Astrocyte (in vitro differentiated cells and primary cell): Measurements from ENCODE around the gene ADGRD2. TPM values are rescaled to one million over a fixed set of nuclear protein-coding genes. Genes with fewer than 3 reads are reported as not detected.

Experiments used
- DNase-seq: peaks from one replicate; pipeline ENCODE4 v3.0.0-alpha.2; 2010; ENCODE audit warnings: low read depth
- FAIRE-seq: peaks from 2 replicates; lab custom pipeline; 2011; peaks lifted over from hg19 to GRCh38; lab: Jason Lieb, UNC
- H2AFZ ChIP-seq: 2 replicates; pipeline ENCODE4 v1.6.0; 2012; ENCODE audit warnings: low read depth, low read length, inconsistent platforms
- H3K27ac ChIP-seq: 2 replicates; pipeline ENCODE4 v1.5.1; 2011; ENCODE audit warnings: low read depth, low read length, inconsistent platforms
- H3K27me3 ChIP-seq: 2 replicates; pipeline ENCODE4 v1.6.0; 2011; ENCODE audit warnings: low read length, inconsistent platforms; ENCODE audit not compliant: insufficient read depth
- H3K36me3 ChIP-seq: 2 replicates; pipeline ENCODE4 v1.5.1; 2011; ENCODE audit warnings: low read length, inconsistent platforms; ENCODE audit not compliant: insufficient read depth
- H3K4me1 ChIP-seq: 2 replicates; pipeline ENCODE4 v1.5.1; 2011; ENCODE audit warnings: low read length, inconsistent platforms; ENCODE audit not compliant: insufficient read depth
- H3K4me2 ChIP-seq: 2 replicates; pipeline ENCODE4 v1.6.0; 2012; ENCODE audit warnings: low read length, inconsistent platforms
- H3K4me3 ChIP-seq: 2 replicates; pipeline ENCODE4 v1.5.1; 2011; ENCODE audit warnings: low read depth, mild to moderate bottlenecking, low read length, inconsistent platforms; ENCODE audit not compliant: insufficient read depth
- H3K79me2 ChIP-seq: 2 replicates; pipeline ENCODE4 v1.6.0; 2012; ENCODE audit warnings: mild to moderate bottlenecking, low read length, inconsistent platforms; ENCODE audit not compliant: insufficient read depth
- H3K9ac ChIP-seq: 2 replicates; pipeline ENCODE4 v1.6.0; 2012; ENCODE audit warnings: mild to moderate bottlenecking, low read length, inconsistent platforms
- H3K9me3 ChIP-seq: 2 replicates; pipeline ENCODE4 v1.5.1; 2012; ENCODE audit warnings: low read depth, mild to moderate bottlenecking, low read length, inconsistent platforms; ENCODE audit not compliant: insufficient read depth
- H4K20me1 ChIP-seq: 2 replicates; pipeline ENCODE4 v1.6.0; 2012; ENCODE audit warnings: low read length, inconsistent platforms; ENCODE audit not compliant: insufficient read depth
- H3K27ac Mint-ChIP-seq: one replicate; pipeline ENCODE4 v1.8.0; 2021; ENCODE audit warnings: mild to moderate bottlenecking, mixed read lengths; ENCODE audit not compliant: unreplicated experiment
- H3K27me3 Mint-ChIP-seq: one replicate; pipeline ENCODE4 v1.8.0; 2021; ENCODE audit warnings: low read depth, mixed read lengths; ENCODE audit not compliant: unreplicated experiment
- H3K36me3 Mint-ChIP-seq: one replicate; pipeline ENCODE4 v1.8.0; 2021; ENCODE audit warnings: low read depth, mixed read lengths; ENCODE audit not compliant: unreplicated experiment
- H3K4me1 Mint-ChIP-seq: one replicate; pipeline ENCODE4 v1.8.0; 2021; ENCODE audit warnings: low read depth, mixed read lengths; ENCODE audit not compliant: unreplicated experiment
- H3K4me3 Mint-ChIP-seq: one replicate; pipeline ENCODE4 v1.8.0; 2021; ENCODE audit warnings: mild to moderate bottlenecking, moderate library complexity, mixed read lengths; ENCODE audit not compliant: unreplicated experiment
- H3K9me3 Mint-ChIP-seq: one replicate; pipeline ENCODE4 v1.8.0; 2021; ENCODE audit warnings: mild to moderate bottlenecking, mixed read lengths; ENCODE audit not compliant: unreplicated experiment
- EZH2 ChIP-seq: IDR thresholded peaks from 2 replicates; pipeline ENCODE4 v1.6.1; 2012; ENCODE audit warnings: mild to moderate bottlenecking, low read length, inconsistent platforms; ENCODE audit not compliant: insufficient read depth
- total RNA-seq: library from RNA; stranded (reverse); gene quantifications from 2 replicates; pipeline ENCODE4 v1.2.1, GENCODE V29; 2021
- TF ChIP-seq, protein P1 (sequence below): IDR thresholded peaks from 2 replicates; pipeline ENCODE4 v1.5.1; 2011; ENCODE audit warnings: low read depth, mild to moderate bottlenecking, inconsistent platforms, low read length, moderate library complexity; ENCODE audit not compliant: insufficient read depth

Gene ADGRD2
- total RNA-seq, 1 donor from 2014 or later = not detected

- H3K4me1 Mint-ChIP-seq = no peaks in the 10 kb centered on the region
- no peak overlapping the region for H3K27ac ChIP-seq
- H3K4me1 ChIP-seq = no peaks in the 10 kb centered on the region
- H3K4me3 Mint-ChIP-seq = no peak overlapping the region
- H4K20me1 ChIP-seq = no peaks in the 10 kb centered on the region
- no peak for FAIRE-seq
- H3K27me3 Mint-ChIP-seq = peaks cover 47% of the 10 kb centered on the region
- peaks cover 6% of the 10 kb centered on the region for H3K9me3 Mint-ChIP-seq
- H3K27me3 ChIP-seq = no peaks in the 10 kb centered on the region
- DNase-seq = no peak
- H3K9ac ChIP-seq = no peak overlapping the region
- H2AFZ ChIP-seq = no peak overlapping the region
- no peak overlapping the region for H3K27ac Mint-ChIP-seq
- H3K9me3 ChIP-seq = no peaks in the 10 kb centered on the region
- no peak overlapping the region for H3K4me2 ChIP-seq
- H3K36me3 Mint-ChIP-seq = no peaks in the 10 kb centered on the region
- H3K79me2 ChIP-seq = no peaks in the 10 kb centered on the region
- no peak overlapping the region for H3K4me3 ChIP-seq
- H3K36me3 ChIP-seq = no peaks in the 10 kb centered on the region
- TF ChIP-seq, protein P1, sequence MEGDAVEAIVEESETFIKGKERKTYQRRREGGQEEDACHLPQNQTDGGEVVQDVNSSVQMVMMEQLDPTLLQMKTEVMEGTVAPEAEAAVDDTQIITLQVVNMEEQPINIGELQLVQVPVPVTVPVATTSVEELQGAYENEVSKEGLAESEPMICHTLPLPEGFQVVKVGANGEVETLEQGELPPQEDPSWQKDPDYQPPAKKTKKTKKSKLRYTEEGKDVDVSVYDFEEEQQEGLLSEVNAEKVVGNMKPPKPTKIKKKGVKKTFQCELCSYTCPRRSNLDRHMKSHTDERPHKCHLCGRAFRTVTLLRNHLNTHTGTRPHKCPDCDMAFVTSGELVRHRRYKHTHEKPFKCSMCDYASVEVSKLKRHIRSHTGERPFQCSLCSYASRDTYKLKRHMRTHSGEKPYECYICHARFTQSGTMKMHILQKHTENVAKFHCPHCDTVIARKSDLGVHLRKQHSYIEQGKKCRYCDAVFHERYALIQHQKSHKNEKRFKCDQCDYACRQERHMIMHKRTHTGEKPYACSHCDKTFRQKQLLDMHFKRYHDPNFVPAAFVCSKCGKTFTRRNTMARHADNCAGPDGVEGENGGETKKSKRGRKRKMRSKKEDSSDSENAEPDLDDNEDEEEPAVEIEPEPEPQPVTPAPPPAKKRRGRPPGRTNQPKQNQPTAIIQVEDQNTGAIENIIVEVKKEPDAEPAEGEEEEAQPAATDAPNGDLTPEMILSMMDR = no peak
- no peak for TF ChIP-seq EZH2
These were observed 20.1 kb downstream of the ADGRD2 start for GRCh38 chr9:124470306-124470705.

- peaks cover 44% of the 10 kb centered on the region for H3K27me3 Mint-ChIP-seq
- no peak overlapping the region for H3K4me3 Mint-ChIP-seq
- no peak overlapping the region for H3K27ac Mint-ChIP-seq
These were observed 20.5 kb downstream of the ADGRD2 start for GRCh38 chr9:124470726-124471125.

GRCh38 chr9:124471761-124472160 is 21.5 kb downstream of the ADGRD2 start:
- H3K4me1 ChIP-seq = no peaks in the 10 kb centered on the region
- no peaks in the 10 kb centered on the region for H3K79me2 ChIP-seq
- no peaks in the 10 kb centered on the region for H3K36me3 Mint-ChIP-seq
- H3K27ac Mint-ChIP-seq = no peak overlapping the region
- no peak for FAIRE-seq
- H3K9me3 Mint-ChIP-seq = peaks cover 6% of the 10 kb centered on the region
- H3K4me1 Mint-ChIP-seq = no peaks in the 10 kb centered on the region
- no peak overlapping the region for H3K4me2 ChIP-seq
- H3K4me3 ChIP-seq = no peak overlapping the region
- no peak overlapping the region for H3K9ac ChIP-seq
- no peaks in the 10 kb centered on the region for H3K27me3 ChIP-seq
- H3K27me3 Mint-ChIP-seq = peaks cover 47% of the 10 kb centered on the region
- H3K9me3 ChIP-seq = no peaks in the 10 kb centered on the region
- no peak overlapping the region for H2AFZ ChIP-seq
- H3K4me3 Mint-ChIP-seq = no peak overlapping the region
- no peaks in the 10 kb centered on the region for H4K20me1 ChIP-seq
- TF ChIP-seq, protein P1 = no peak
- TF ChIP-seq EZH2 = no peak
- no peak for DNase-seq
- no peaks in the 10 kb centered on the region for H3K36me3 ChIP-seq
- H3K27ac ChIP-seq = no peak overlapping the region

More at GRCh38 chr9:124470726-124471125, 20.5 kb downstream of the ADGRD2 start:
- no peaks in the 10 kb centered on the region for H3K9me3 ChIP-seq
- DNase-seq (no peak), FAIRE-seq (no peak)
- H3K27ac ChIP-seq = no peak overlapping the region
- no peaks in the 10 kb centered on the region for H3K36me3 Mint-ChIP-seq
- H4K20me1 ChIP-seq = no peaks in the 10 kb centered on the region
- H3K9ac ChIP-seq = no peak overlapping the region
- no peak overlapping the region for H3K4me2 ChIP-seq
- TF ChIP-seq, protein P1 = no peak
- no peak for TF ChIP-seq EZH2
- H3K27me3 ChIP-seq = no peaks in the 10 kb centered on the region
- no peaks in the 10 kb centered on the region for H3K79me2 ChIP-seq
- no peaks in the 10 kb centered on the region for H3K36me3 ChIP-seq
- H2AFZ ChIP-seq = no peak overlapping the region
- no peaks in the 10 kb centered on the region for H3K4me1 Mint-ChIP-seq
- H3K4me1 ChIP-seq = no peaks in the 10 kb centered on the region
- H3K9me3 Mint-ChIP-seq = peaks cover 6% of the 10 kb centered on the region
- no peak overlapping the region for H3K4me3 ChIP-seq
